HS-5 (cell line): ENCODE measurements around the gene UNG.

Source experiments
- DNase-seq: peaks from one replicate; pipeline ENCODE4 v3.0.0-alpha.2; 2012; ENCODE audit warnings: low read depth

Gene UNG

DNA sequence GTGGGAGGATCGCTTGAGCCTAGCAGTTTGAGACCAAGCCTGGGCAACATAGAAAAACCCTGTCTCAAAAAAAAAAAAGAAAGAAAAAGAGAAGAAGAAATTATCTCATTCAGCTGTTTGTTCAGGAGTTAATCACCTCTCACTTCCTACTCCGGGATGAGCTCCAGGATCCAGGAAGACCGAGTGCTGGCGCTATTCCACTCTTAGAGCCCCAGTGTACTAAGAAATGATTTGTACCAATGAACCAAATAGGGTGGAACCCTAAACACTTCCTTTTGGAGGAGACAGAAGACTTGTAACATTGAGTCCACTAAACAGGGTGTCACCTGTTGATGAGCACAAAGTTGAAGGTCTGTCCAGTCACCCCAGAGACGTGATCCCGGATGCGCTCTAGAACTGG, 7.7 kb upstream of the UNG start:
- DNase-seq: no peak

- no peak for DNase-seq
These were observed 4.8 kb upstream of the UNG start for GRCh38 chr12:109092497-109093021.

- DNase-seq: peak; percentile 72
These were observed 4.1 kb upstream of the UNG start, which contains the start of gene ALKBH2 for GRCh38 chr12:109093022-109093918. Gene ALKBH2 (minus strand): TSS chr12:109093472. CDS start chr12:109092786, 686 bp downstream.

- DNase-seq: no peak
These were observed 310 bp upstream of the UNG start for GRCh38 chr12:109097140-109097434.

- DNase-seq: no peak
These were observed 797 bp downstream of the UNG start for GRCh38 chr12:109098183-109098604.

DNA sequence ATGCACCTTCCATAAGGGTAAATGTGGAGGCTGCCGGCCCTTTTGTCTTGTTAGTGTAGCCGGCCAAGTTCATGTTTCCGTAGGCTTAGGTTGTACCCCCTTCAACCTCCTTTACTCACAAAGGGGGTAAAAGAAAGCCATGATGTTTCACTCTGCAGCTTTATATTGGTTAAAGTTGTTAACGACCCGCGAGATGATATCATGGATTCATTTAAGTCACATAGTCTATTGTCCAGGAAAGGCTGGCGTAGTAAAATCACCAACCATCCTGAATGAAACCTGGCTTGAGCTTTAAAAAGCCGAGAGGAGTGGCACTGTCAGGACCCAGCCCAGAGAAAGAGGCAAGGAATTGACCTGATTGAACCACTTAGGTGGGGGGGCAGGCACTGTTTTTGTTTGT, 1.3 kb downstream of the UNG start:
- no peak for DNase-seq

GRCh38 chr12:109099431-109100020, 2.1 kb downstream of the UNG start:
- no peak for DNase-seq

GRCh38 chr12:109100741-109101140, 3.3 kb downstream of the UNG start:
- no peak for DNase-seq

DNA sequence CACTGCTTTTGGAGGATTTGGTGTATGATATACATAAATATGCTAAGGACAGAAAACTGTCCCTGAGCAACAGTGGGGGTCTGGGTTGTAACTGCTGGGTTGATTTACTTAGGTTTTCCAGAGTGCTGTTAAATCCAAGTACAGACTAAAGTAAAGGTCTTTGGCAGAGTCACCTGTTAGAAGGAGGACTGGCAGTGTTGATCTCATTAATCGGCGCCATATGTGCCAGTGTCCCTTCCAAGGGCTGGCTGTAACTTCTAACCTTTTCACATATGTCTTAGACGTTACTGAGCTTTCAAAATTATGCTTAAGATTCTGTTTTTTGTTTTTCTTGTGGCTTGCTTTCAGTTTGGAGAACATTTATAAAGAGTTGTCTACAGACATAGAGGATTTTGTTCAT, 5.1 kb downstream of the UNG start:
- no peak for DNase-seq

GRCh38 chr12:109105176-109105575, 7.8 kb downstream of the UNG start:
- no peak for DNase-seq

- no peak for DNase-seq
These were observed 12.5 kb downstream of the UNG start for GRCh38 chr12:109109746-109110350.

GRCh38 chr12:109110988-109111495, 13.6 kb downstream of the UNG start:
- peak; percentile 58 for DNase-seq

DNA sequence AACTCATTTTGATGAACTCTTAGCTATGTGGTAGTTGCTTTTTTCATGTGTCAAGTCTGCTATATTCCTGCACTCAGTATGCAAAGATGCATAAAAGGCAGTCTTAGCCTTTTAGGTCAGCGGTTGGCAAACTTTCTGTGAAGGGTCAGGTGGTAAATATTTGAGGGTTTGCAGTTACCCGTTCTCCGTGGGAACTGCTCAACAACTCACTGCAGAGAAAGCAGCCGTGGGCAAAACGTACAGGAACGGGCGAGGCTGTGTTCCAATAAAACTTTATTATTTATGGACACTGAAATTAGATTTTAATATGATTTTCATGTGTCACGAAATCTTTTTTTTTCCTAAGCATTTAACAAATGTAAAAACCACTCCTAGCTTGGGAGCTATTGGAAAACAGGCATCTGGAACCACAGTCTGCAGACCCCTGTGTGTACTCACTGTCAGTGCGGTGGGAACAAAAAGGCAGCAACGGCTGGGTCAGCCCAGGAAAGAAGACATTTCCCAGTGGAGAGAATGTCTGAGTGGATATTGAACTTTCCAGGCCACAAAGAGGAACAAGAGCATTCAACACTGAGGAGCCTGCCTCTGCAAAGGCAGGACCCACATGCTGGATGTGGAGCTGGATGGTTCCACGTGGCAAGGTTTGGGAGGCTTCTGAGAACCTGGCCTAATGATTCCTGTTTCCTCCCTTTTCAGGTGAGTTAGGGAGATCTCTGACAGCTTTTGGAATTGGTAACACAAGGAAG, 15.5 kb downstream of the UNG start:
- no peak for DNase-seq

DNA sequence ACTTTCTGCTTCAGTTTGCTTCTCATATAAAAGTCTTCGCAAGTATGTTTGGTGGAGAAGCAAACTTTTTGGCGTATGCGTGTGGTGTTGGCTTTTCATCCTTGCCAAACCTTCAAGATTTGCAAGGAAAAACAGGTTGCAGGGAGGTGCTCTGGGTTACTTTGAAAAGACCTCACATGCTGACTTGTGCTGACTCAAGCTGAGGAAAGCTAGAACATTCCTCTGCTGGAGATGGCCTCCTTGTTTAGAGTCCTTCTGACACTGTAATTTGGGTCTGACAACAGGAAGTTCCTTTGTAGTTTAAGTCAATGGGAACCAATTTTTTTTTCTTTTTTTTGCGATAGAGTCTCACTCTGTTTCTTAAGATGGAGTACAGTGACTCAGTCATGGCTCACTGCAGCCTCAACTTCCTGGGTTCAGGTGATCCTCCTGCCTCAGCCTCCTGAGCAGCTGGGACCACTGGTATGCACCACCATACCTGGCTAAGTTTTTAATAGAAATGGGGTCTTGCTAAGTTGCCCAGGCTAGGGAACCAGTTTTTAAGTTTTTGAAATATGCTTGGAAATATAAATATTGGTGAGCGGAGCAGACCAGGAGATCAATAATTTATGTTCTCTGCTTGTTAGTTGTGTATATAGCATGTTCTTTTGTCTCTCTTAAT, 16.4 kb downstream of the UNG start:
- no peak for DNase-seq

DNA sequence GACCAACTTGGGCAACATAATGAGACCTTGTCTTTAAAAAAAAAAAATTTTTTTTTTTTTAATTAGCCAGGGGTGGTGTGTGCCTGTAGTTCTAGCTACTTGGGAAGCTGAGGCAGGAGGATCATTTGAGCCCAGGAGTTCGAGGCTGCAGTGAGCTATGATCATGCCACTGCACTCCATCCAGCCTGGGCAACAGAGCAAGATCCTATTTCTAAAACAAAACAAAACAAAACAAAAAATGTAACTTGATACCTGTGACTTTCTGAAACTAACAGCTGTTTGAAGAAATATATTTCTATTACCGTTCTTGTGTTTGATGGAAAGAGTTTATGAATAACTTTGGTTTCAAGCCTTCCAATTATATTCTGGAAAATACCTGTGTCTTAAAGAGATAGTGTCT, 17.2 kb downstream of the UNG start:
- no peak for DNase-seq

DNA sequence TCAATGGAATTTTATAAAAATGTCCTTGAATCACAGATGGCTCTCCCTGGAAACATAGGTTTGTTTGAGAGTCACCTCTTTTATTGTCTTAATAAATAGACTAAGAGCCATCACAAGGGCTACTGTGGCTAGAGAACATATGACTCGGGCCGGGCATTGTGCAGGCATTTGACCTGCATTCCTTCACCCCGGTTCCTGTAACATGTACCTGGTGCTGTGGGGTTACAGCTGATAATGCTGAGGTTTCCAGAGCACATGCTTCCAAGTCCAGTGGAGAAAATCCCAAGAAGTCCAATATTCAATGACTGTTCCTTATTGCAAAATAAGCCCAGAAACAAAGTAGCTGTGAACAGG, 18.0 kb downstream of the UNG start:
- DNase-seq: no peak

GRCh38 chr12:109115758-109116610, 18.6 kb downstream of the UNG start, which contains the start of gene ACACB:
Gene ACACB (plus strand): TSS chr12:109116587. CDS start chr12:109139406, 22,819 bp downstream.
- DNase-seq: no peak

DNA sequence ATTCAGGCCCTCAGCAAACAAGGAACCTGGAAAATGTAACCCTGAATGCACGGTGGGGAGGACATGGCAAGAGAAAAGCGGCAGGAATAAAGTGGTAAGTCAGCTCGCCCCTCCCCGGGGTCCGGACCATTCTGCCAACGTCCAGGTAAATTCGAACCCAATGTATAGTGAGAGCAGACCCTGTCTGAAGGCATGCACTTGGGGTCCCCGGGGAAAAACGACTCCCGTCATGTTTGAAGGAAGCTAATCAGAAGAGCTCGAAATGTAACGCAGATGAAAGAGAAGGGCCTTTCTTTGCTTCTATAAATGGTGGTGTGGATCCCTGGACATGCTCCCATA, 19.2 kb downstream of the UNG start:
- no peak for DNase-seq

- DNase-seq: no peak
These were observed 22.7 kb downstream of the UNG start for GRCh38 chr12:109120095-109120494.

DNA sequence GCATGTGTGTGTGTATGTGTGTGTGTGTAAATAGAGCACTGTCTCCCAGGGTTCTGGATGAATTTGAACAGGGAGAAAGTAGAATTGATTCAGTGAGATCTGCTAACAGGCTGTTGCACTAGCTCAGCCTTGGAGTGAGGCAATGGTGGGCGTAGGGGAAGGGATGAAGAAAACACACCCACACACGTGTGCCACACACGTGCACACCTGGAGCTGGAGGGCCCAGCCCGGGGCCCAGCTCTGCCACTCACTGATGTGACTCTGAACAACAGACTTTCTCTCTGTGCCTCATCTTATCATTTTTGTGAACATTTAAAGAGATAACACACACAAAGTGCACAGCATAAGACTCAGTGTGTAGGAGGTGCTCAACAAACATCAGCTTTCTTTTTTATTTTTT, 23.2 kb downstream of the UNG start:
- no peak for DNase-seq
